PC-9 (cell line): Measurements from ENCODE around the gene METTL27. TPM values are rescaled to one million over a fixed set of nuclear protein-coding genes. Genes with fewer than 3 reads are reported as not detected.
"Not testable (repeated sequence)": the region's sequence is repeated elsewhere in the genome, so short reads cannot be mapped to it uniquely, and the experiment has no call there.

Experiments used
- BruUV-seq: library from RNA; stranded (reverse); fragments of 400-500 nt; replicated peaks from 2 replicates; lab custom pipeline; 2021; lab: Mats Ljungman, UMichigan
- CTCF ChIA-PET: fragments of 300-600 bp; sonication (Branson Sonifier 250); formaldehyde crosslinking; loops from one replicate; lab custom pipeline; 2022; ENCODE audit warnings: antibody characterized with exemption; lab: Charles Lee
- POLR2A ChIA-PET: fragments of 300-600 bp; sonication (Branson Sonifier 250); formaldehyde crosslinking; loops from one replicate; lab custom pipeline; 2022; ENCODE audit warnings: antibody characterized with exemption; ENCODE audit not compliant: unreplicated experiment; lab: Charles Lee
- DNase-seq, 2 experiments: peaks; one replicate each; pipeline versions ENCODE4 v3.0.0 to v3.0.0-alpha.2; 2015 to 2022; ENCODE audit warnings: mixed read lengths in 1 of 2
- H2AFZ ChIP-seq: fragments of 200-600 bp; sonication (generic); 2 replicates; pipeline ENCODE4 v1.8.1; 2017; ENCODE audit warnings: antibody characterized with exemption
- H3F3A ChIP-seq: fragments of 200-600 bp; sonication (generic); 2 replicates; pipeline ENCODE4 v1.8.1; 2017; ENCODE audit warnings: antibody characterized with exemption, mild to moderate bottlenecking, low read depth; ENCODE audit not compliant: insufficient read depth
- H3K27ac ChIP-seq: fragments of 200-600 bp; sonication (generic); 2 replicates; pipeline ENCODE4 v1.6.1; 2016; ENCODE audit warnings: mixed run types
- H3K27me3 ChIP-seq: fragments of 200-600 bp; sonication (generic); 2 replicates; pipeline ENCODE4 v1.6.1; 2016; ENCODE audit warnings: low read depth, mixed run types; ENCODE audit not compliant: insufficient read depth
- H3K36me3 ChIP-seq: fragments of 200-600 bp; sonication (generic); 2 replicates; pipeline ENCODE4 v1.6.1; 2016; ENCODE audit warnings: low read depth, mixed run types
- H3K4me1 ChIP-seq: fragments of 200-600 bp; sonication (generic); replicated peaks from 2 replicates; pipeline ENCODE4 v1.6.1; 2016; ENCODE audit warnings: mixed run types; ENCODE audit not compliant: insufficient read depth
- H3K4me2 ChIP-seq: fragments of 200-600 bp; sonication (generic); 2 replicates; pipeline ENCODE4 v1.6.1; 2017; ENCODE audit warnings: mixed run types
- H3K4me3 ChIP-seq: fragments of 200-600 bp; sonication (generic); 2 replicates; pipeline ENCODE4 v1.6.1; 2016; ENCODE audit warnings: mixed run types
- H3K79me2 ChIP-seq: fragments of 200-600 bp; sonication (generic); 2 replicates; pipeline ENCODE4 v1.6.1; 2017; ENCODE audit warnings: low read depth, mixed run types
- H3K9me2 ChIP-seq: fragments of 200-600 bp; sonication (generic); 2 replicates; pipeline ENCODE4 v1.8.1; 2017; ENCODE audit warnings: mild to moderate bottlenecking; ENCODE audit not compliant: insufficient read depth
- H3K9me3 ChIP-seq: fragments of 200-600 bp; sonication (generic); 2 replicates; pipeline ENCODE4 v1.8.1; 2016; ENCODE audit warnings: low read depth; ENCODE audit not compliant: insufficient read depth
- H4K20me1 ChIP-seq: fragments of 200-600 bp; sonication (generic); 2 replicates; pipeline ENCODE4 v1.8.1; 2017; ENCODE audit not compliant: insufficient read depth
- EZH2 ChIP-seq: fragments of 200-600 bp; sonication (generic); IDR thresholded peaks from 2 replicates; pipeline ENCODE4 v1.8.0; 2017; ENCODE audit warnings: antibody characterized with exemption, low read depth
- intact Hi-C: fragments of 100-400 bp; cut with micrococcal nuclease; formaldehyde crosslinking; loops from one replicate; pipeline ENCODE4 v1.10.0; 2022; ENCODE audit not compliant: unreplicated experiment
- total RNA-seq: library from RNA; stranded (reverse); gene quantifications from 2 replicates; pipeline ENCODE4 v1.2.3, GENCODE V29; 2021
- TF ChIP-seq, protein P1 (sequence below): fragments of 200-600 bp; sonication (generic); conservative IDR thresholded peaks from 2 replicates; pipeline ENCODE4 v1.6.1; 2017; ENCODE audit warnings: mixed run types, antibody characterized with exemption, mild to moderate bottlenecking, moderate library complexity

Gene METTL27
- total RNA-seq, 1 experiment from 2014 or later = 23.2 TPM

DNA sequence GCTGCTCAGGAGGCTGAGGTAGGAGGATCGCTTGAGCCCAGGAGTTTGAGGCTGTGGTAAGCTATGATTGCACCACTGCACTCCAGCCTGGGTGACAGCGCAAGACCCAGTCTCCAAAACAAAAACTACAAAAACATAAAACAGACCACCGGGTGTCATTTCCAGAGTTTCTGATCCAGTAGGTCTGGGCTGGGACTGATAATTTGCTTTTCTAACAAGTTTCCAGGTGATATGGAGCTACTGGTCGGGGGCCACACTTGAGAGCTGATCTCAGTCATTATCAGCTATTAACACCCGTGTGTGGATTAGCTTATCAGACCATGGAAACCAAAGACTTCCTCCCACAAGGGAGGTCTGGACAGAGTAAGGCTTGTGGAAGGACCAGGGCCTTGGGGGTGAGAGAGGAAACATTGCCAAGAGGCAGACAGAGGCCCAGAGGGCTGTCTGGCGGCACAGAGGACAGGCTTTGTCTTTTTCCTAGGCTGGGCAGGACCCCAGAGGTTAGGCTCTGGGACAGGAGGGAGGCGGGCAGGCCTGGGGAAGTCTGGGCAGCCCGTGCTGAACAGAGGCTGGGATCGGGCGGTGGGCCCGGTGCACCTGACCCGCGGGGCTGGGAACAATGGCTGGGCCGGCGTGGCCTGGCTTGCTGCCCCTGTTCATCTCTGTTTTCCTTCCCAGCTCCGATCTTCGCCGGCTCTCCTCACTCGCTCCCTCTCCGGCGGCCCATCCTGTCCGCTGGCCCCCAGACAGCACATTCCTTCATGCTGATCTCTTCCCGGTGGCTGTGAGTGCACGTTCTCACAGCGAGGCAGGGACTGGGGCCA is 43.9 kb upstream of the METTL27 start:
- H2AFZ ChIP-seq = no peak overlapping the region
- H3K4me1 ChIP-seq = peaks cover 6% of the 10 kb centered on the region
- no peaks in the 10 kb centered on the region for H3K79me2 ChIP-seq
- H3K36me3 ChIP-seq = no peaks in the 10 kb centered on the region
- no peaks in the 10 kb centered on the region for H3K27me3 ChIP-seq
- H4K20me1 ChIP-seq = no peaks in the 10 kb centered on the region
- ChIA-PET CTCF (interaction anchor here (0.7 kb wide), 2 partner anchors 86 to 589 kb away, joined by 3 to 5 read pairs; no protein-coding TSS in a partner anchor), POLR2A (no interaction called here)
- no peak for TF ChIP-seq EZH2
- no peak overlapping the region for H3K4me2 ChIP-seq
- intact Hi-C loops = no loop called here
- no peak overlapping the region for H3K4me3 ChIP-seq
- no peaks in the 10 kb centered on the region for H3K9me3 ChIP-seq
- H3F3A ChIP-seq = peaks cover 2% of the 10 kb centered on the region; the same call in 1 of the 2 replicates
- no peak for DNase-seq
- H3K27ac ChIP-seq = no peak overlapping the region
- BruUV-seq = no TSS peak
- no peaks in the 10 kb centered on the region for H3K9me2 ChIP-seq

DNA sequence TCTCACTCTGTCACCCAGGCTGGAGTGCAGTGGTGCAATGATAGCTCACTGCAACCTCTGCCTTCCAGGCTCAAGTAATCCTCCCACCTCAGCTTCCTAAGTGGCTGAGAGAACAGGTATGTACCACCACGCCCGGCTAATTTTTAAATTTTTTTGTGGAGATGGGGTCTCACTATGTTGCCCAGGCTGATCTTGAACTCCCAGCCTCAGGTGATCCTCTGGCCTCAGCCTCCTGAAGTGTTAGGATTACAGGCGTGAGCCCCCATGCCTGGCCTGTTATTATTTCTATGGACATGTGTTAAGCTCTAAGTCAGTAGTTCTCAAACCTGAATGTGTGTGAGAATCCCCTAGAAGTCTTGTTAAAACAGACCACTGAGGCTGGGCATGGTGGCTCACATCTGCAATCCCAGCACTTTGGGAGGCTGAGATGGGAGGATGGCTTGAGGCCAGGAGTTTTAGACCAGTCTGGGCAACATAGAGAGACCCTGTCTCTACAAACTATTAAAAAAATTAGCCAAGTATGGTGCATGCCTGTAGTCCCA is 43.2 kb upstream of the METTL27 start:
- Histone ChIP-seq H3K27me3 (no peaks in the 10 kb centered on the region), H3K9me3 (no peaks in the 10 kb centered on the region), H3K9me2 (no peaks in the 10 kb centered on the region), H3K4me1 (peaks cover 13% of the 10 kb centered on the region), H4K20me1 (no peaks in the 10 kb centered on the region), H3K36me3 (no peaks in the 10 kb centered on the region), H3K4me3 (no peak overlapping the region), H3K4me2 (no peak overlapping the region), H3K79me2 (no peaks in the 10 kb centered on the region), H2AFZ (no peak overlapping the region), H3K27ac (no peak overlapping the region), H3F3A (peaks cover 9% of the 10 kb centered on the region; the same call in 1 of the 2 replicates)
- POLR2A ChIA-PET = no interaction called here
- no TSS peak for BruUV-seq
- CTCF ChIA-PET = interaction anchor here (0.7 kb wide), 1 partner anchor 590 kb away, joined by 5 read pairs; no protein-coding TSS in a partner anchor
- no peak for DNase-seq
- TF ChIP-seq, protein P1, sequence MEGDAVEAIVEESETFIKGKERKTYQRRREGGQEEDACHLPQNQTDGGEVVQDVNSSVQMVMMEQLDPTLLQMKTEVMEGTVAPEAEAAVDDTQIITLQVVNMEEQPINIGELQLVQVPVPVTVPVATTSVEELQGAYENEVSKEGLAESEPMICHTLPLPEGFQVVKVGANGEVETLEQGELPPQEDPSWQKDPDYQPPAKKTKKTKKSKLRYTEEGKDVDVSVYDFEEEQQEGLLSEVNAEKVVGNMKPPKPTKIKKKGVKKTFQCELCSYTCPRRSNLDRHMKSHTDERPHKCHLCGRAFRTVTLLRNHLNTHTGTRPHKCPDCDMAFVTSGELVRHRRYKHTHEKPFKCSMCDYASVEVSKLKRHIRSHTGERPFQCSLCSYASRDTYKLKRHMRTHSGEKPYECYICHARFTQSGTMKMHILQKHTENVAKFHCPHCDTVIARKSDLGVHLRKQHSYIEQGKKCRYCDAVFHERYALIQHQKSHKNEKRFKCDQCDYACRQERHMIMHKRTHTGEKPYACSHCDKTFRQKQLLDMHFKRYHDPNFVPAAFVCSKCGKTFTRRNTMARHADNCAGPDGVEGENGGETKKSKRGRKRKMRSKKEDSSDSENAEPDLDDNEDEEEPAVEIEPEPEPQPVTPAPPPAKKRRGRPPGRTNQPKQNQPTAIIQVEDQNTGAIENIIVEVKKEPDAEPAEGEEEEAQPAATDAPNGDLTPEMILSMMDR = no peak
- TF ChIP-seq EZH2 = no peak
- intact Hi-C loops = no loop called here

DNA sequence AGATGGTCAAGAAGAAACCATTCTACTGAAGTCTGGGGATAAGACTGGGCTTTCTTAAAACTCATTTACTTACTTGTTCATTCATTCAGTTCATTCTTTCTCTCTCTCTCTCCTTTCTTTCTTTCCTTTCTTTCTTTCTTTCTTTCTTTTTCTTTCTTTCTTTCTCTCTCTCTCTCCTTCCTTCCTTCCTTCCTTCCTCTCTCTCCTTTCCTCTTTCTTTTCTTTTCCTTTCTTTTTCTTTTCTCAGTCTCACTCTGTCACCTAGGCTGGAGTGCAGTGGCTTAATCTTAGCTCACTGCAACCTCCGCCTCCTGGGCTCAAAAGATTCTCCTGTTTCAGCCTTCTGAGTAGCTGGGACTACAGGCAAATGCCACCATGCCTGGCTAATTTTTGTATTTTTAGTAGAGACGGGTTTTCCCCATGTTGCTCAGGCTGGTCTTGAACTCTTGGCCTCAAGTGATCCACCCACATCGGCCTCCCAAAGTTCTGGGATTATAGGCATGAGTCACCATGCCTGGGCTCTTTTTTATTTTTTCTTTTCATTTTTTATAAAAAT is 42.6 kb upstream of the METTL27 start:
- H3K27me3 ChIP-seq, H4K20me1 ChIP-seq, H3K9me2 ChIP-seq, H3F3A ChIP-seq, H2AFZ ChIP-seq, H3K36me3 ChIP-seq, intact Hi-C loops, H3K4me2 ChIP-seq, DNase-seq, BruUV-seq, H3K79me2 ChIP-seq, H3K27ac ChIP-seq, H3K9me3 ChIP-seq, H3K4me3 ChIP-seq: not testable (repeated sequence)
- peaks cover 18% of the 10 kb centered on the region for H3K4me1 ChIP-seq
- ChIA-PET POLR2A (interaction anchor here (0.6 kb wide), 1 partner anchor 155 kb away, joined by 3 read pairs; no protein-coding TSS in a partner anchor), CTCF (interaction anchor here (0.7 kb wide), 1 partner anchor 590 kb away, joined by 5 read pairs; no protein-coding TSS in a partner anchor)

DNA sequence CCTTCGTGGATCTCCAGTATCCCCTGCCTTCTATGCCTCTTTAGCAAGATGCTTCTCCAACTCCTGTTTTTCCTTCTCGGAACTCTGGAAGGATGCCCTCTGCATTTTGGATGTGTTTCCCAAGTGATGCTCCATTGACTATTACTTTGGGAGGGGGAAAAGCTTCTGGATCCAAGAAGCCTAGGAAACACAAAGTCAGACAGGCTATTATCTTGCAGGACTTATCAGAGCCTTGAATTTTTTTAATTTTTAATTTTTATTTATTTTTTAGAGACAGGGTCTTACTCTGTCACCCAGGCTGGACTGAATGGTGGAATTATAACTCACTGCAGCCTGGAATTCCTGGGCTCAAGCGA is 39.7 kb upstream of the METTL27 start:
- Histone ChIP-seq H3K4me3 (no peak overlapping the region), H3K4me1 (peaks cover 27% of the 10 kb centered on the region), H3K9me3 (no peaks in the 10 kb centered on the region), H4K20me1 (no peaks in the 10 kb centered on the region), H3K27ac (no peak overlapping the region), H3K79me2 (no peaks in the 10 kb centered on the region), H3K4me2 (no peak overlapping the region), H2AFZ (no peak overlapping the region), H3K27me3 (no peaks in the 10 kb centered on the region), H3K9me2 (no peaks in the 10 kb centered on the region), H3F3A (peaks cover 9% of the 10 kb centered on the region; the same call in 1 of the 2 replicates), H3K36me3 (no peaks in the 10 kb centered on the region)
- TF ChIP-seq, protein P1 = no peak
- TF ChIP-seq EZH2 = no peak
- no peak for DNase-seq
- no TSS peak for BruUV-seq
- ChIA-PET POLR2A (no interaction called here), CTCF (interaction anchor here (0.6 kb wide), 1 partner anchor 519 kb away, joined by 8 read pairs; no protein-coding TSS in a partner anchor)
- intact Hi-C loops = no loop called here
